Measurements from ENCODE around the gene NPR1. TPM values are rescaled to one million over a fixed set of nuclear protein-coding genes. Genes with fewer than 3 reads are reported as not detected.

NPR1 gene
- polyA plus RNA-seq, 1 donor, result 4.7 TPM

Other genes starting within 250 kb of the NPR1 start
- gene S100A7, start 218.0 kb upstream of the NPR1 start, polyA plus RNA-seq, result not detected
- gene S100A6, start 142.7 kb upstream of the NPR1 start, polyA plus RNA-seq, result 334 TPM
- 0.10 TPM for gene S100A5, start 137.8 kb upstream of the NPR1 start, polyA plus RNA-seq
- 18.0 TPM for gene S100A4, start 132.9 kb upstream of the NPR1 start, polyA plus RNA-seq
- not detected for gene S100A3, start 129.4 kb upstream of the NPR1 start, polyA plus RNA-seq
- gene S100A2, start 112.8 kb upstream of the NPR1 start, polyA plus RNA-seq, result 0.67 TPM
- gene S100A16, start 65.6 kb upstream of the NPR1 start, polyA plus RNA-seq, result 134 TPM
- gene S100A14, start 62.4 kb upstream of the NPR1 start, polyA plus RNA-seq, result 437 TPM
- gene S100A13, start 51.2 kb upstream of the NPR1 start, polyA plus RNA-seq, result 77.2 TPM
- 2.8 TPM for gene S100A1, start 50.3 kb upstream of the NPR1 start, polyA plus RNA-seq
- 99.4 TPM for gene CHTOP, start 44.6 kb upstream of the NPR1 start, polyA plus RNA-seq
- gene SNAPIN, start 20.0 kb upstream of the NPR1 start, polyA plus RNA-seq, result 30.9 TPM
- 152 TPM for gene ILF2, start 7.7 kb upstream of the NPR1 start, polyA plus RNA-seq
- 62.3 TPM for gene INTS3, start 49.4 kb downstream of the NPR1 start, polyA plus RNA-seq
- 32.4 TPM for gene SLC27A3, start 96.7 kb downstream of the NPR1 start, polyA plus RNA-seq
- gene GATAD2B, start 244.3 kb downstream of the NPR1 start, polyA plus RNA-seq, result 13.5 TPM

All from large intestine (tissue), 1 donor.